SK-N-SH treated with all-trans-retinoic acid at 6 μM for 48 hours (cell line): ENCODE results near the gene EDIL3.

Source experiments
- ATAC-seq: fragments of 200-7000 bp; cut with Tn5 transposase; 3 replicates; pipeline ENCODE4 v1.9.1; 2020; ENCODE audit warnings: mild to moderate bottlenecking, moderate library complexity
- ARNTL ChIP-seq: fragments of 450-650 bp; formaldehyde crosslinking; IDR thresholded peaks from 2 replicates; pipeline ENCODE4 v1.5.0; 2020; ENCODE audit warnings: low read depth, mild to moderate bottlenecking, moderate library complexity, borderline replicate concordance
- BACH2 ChIP-seq: fragments of 250-450 bp; sonication (Bioruptor Pico); IDR thresholded peaks from 2 replicates; pipeline ENCODE4 v1.9.0; 2021; ENCODE audit warnings: mild to moderate bottlenecking, borderline replicate concordance
- CREB5 ChIP-seq: fragments of 250-450 bp; sonication (Bioruptor Pico); IDR thresholded peaks from 2 replicates; pipeline ENCODE4 v1.5.1; 2020; ENCODE audit warnings: low read depth, mild to moderate bottlenecking, moderate library complexity
- CSDC2 ChIP-seq: fragments of 250-450 bp; sonication (Bioruptor Pico); IDR thresholded peaks from 2 replicates; pipeline ENCODE4 v1.5.0; 2020; ENCODE audit warnings: mild to moderate bottlenecking, moderate library complexity
- CSRNP3 ChIP-seq: fragments of 250-450 bp; sonication (Bioruptor Pico); IDR thresholded peaks from 2 replicates; pipeline ENCODE4 v1.5.1; 2021; ENCODE audit warnings: mild to moderate bottlenecking, moderate library complexity
- GLIS3 ChIP-seq: fragments of 250-450 bp; sonication (Bioruptor Pico); IDR thresholded peaks from 2 replicates; pipeline ENCODE4 v1.5.0; 2020; ENCODE audit warnings: mild to moderate bottlenecking, moderate library complexity
- ISL1 ChIP-seq: fragments of 250-450 bp; sonication (Bioruptor Pico); IDR thresholded peaks from 2 replicates; pipeline ENCODE4 v2.1.2; 2022; ENCODE audit warnings: mild to moderate bottlenecking, moderate library complexity
- OSR1 ChIP-seq: fragments of 250-450 bp; sonication (Bioruptor Pico); IDR thresholded peaks from 2 replicates; pipeline ENCODE4 v1.8.0; 2022; ENCODE audit warnings: moderate library complexity, mild to moderate bottlenecking, inconsistent platforms
- PATZ1 ChIP-seq: fragments of 250-450 bp; sonication (Bioruptor Pico); IDR thresholded peaks from 2 replicates; pipeline ENCODE4 v1.8.0; 2020; ENCODE audit warnings: mild to moderate bottlenecking, moderate library complexity, borderline replicate concordance
- POU6F1 ChIP-seq: fragments of 250-450 bp; sonication (Bioruptor Pico); IDR thresholded peaks from 2 replicates; pipeline ENCODE4 v1.8.0; 2021; ENCODE audit warnings: low read depth, mild to moderate bottlenecking, moderate library complexity, borderline replicate concordance
- PPARA ChIP-seq: fragments of 250-450 bp; sonication (Bioruptor Pico); IDR thresholded peaks from 2 replicates; pipeline ENCODE4 v1.5.0; 2020; ENCODE audit warnings: mild to moderate bottlenecking, borderline replicate concordance
- SNAI2 ChIP-seq: fragments of 250-450 bp; sonication (Bioruptor Pico); IDR thresholded peaks from 2 replicates; pipeline ENCODE4 v1.5.0; 2020; ENCODE audit warnings: mild to moderate bottlenecking, moderate library complexity
- TCF4 ChIP-seq: fragments of 250-450 bp; sonication (Bioruptor Pico); IDR thresholded peaks from 2 replicates; pipeline ENCODE4 v1.8.0; 2021; ENCODE audit warnings: mild to moderate bottlenecking, moderate library complexity, borderline replicate concordance
- TOX ChIP-seq: fragments of 250-450 bp; sonication (Bioruptor Pico); IDR thresholded peaks from 2 replicates; pipeline ENCODE4 v1.8.0; 2021; ENCODE audit warnings: mild to moderate bottlenecking, moderate library complexity, borderline replicate concordance
- TSHZ2 ChIP-seq: fragments of 250-450 bp; sonication (Bioruptor Pico); IDR thresholded peaks from 2 replicates; pipeline ENCODE4 v1.5.0; 2020; ENCODE audit warnings: mild to moderate bottlenecking, moderate library complexity
- ZC3H10 ChIP-seq: fragments of 250-450 bp; sonication (Bioruptor Pico); IDR thresholded peaks from 2 replicates; pipeline ENCODE4 v1.5.1; 2021; ENCODE audit warnings: mild to moderate bottlenecking, moderate library complexity
- ZFP3 ChIP-seq: fragments of 250-450 bp; sonication (Bioruptor Pico); IDR thresholded peaks from 2 replicates; pipeline ENCODE4 v1.5.0; 2020; ENCODE audit warnings: mild to moderate bottlenecking, moderate library complexity
- ZFP30 ChIP-seq: fragments of 450-650 bp; formaldehyde crosslinking; IDR thresholded peaks from 2 replicates; pipeline ENCODE4 v1.5.0; 2022; ENCODE audit warnings: mild to moderate bottlenecking, moderate library complexity
- ZNF565 ChIP-seq: fragments of 450-650 bp; formaldehyde crosslinking; conservative IDR thresholded peaks from 2 replicates; pipeline ENCODE4 v1.5.0; 2020; ENCODE audit warnings: low read depth, mild to moderate bottlenecking, moderate library complexity
- ZNF70 ChIP-seq: fragments of 450-650 bp; formaldehyde crosslinking; IDR thresholded peaks from 2 replicates; pipeline ENCODE4 v1.5.0; 2020; ENCODE audit warnings: mild to moderate bottlenecking, moderate library complexity
- ZNF8 ChIP-seq: fragments of 450-650 bp; formaldehyde crosslinking; IDR thresholded peaks from 2 replicates; pipeline ENCODE4 v1.5.0; 2020; ENCODE audit warnings: mild to moderate bottlenecking, moderate library complexity

Gene EDIL3

GRCh38 chr5:84403773-84404172 lies 19.1 kb upstream of the EDIL3 start:
- TF ChIP-seq SNAI2 (CRISPR knock-in tag) (no peak), CSDC2 (no peak), POU6F1 (no peak), PPARA (no peak), GLIS3 (no peak), TCF4 (CRISPR knock-in tag) (no peak), ZNF70 (no peak), ARNTL (no peak), ZFP3 (CRISPR knock-in tag) (no peak), CSRNP3 (no peak), PATZ1 (CRISPR knock-in tag) (no peak), ZNF565 (CRISPR knock-in tag) (no peak), TOX (CRISPR knock-in tag) (no peak), ZFP30 (CRISPR knock-in tag) (no peak), BACH2 (CRISPR knock-in tag) (no peak), ISL1 (CRISPR knock-in tag) (no peak), OSR1 (no peak), ZNF8 (CRISPR knock-in tag) (no peak), ZC3H10 (CRISPR knock-in tag) (no peak), CREB5 (CRISPR knock-in tag) (no peak)
- peak; percentile 91 for ATAC-seq

- TF ChIP-seq ZNF565 (CRISPR knock-in tag) (no peak), PPARA (no peak), CSRNP3 (no peak), ZFP3 (CRISPR knock-in tag) (no peak), TSHZ2 (no peak), ZNF8 (CRISPR knock-in tag) (no peak), CSDC2 (no peak), BACH2 (CRISPR knock-in tag) (no peak), POU6F1 (no peak), TCF4 (CRISPR knock-in tag) (no peak), PATZ1 (CRISPR knock-in tag) (no peak), CREB5 (CRISPR knock-in tag) (no peak), SNAI2 (CRISPR knock-in tag) (no peak), ZC3H10 (CRISPR knock-in tag) (no peak), ZFP30 (CRISPR knock-in tag) (no peak), OSR1 (no peak), GLIS3 (no peak), ISL1 (CRISPR knock-in tag) (no peak), ARNTL (no peak)
- ATAC-seq, result no peak
These were observed 12.7 kb upstream of the EDIL3 start for GRCh38 chr5:84397385-84397784.
